ENCODE data around the gene HOXB6.

Gene HOXB6

DNA sequence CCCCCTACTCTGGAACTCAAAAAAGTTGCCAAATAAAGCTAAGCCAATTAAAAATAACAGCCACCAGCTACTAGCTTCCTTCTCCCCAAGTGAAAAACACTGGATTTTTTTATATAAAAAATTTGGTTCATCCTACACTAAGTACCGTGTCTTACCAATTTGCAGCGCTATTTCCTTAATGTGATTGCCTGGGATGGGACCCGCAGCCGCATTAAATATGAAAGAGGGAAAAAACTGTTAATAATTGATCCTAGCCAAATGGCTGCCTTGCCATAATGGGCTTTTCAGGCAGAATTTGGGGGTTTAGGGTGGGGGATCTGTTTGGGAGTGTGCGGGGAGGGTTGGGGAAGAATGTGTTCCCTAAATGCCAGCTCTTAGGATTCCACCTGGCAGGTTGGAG lies 19.3 kb upstream of the HOXB6 start:
- Histone ChIP-seq H3K4me1 (ENCODE audit: control insufficient read depth, insufficient read depth, low read length) (no peaks in the 10 kb centered on the region), H3K4me3 (ENCODE audit: low read length) (peak overlapping the region; percentile 29), H3K36me3 (ENCODE audit: control insufficient read depth, insufficient read depth, low read length) (no peaks in the 10 kb centered on the region), H3K27me3 (ENCODE audit: control insufficient read depth, insufficient read depth, low read length) (peaks cover 60% of the 10 kb centered on the region), H3K9ac (ENCODE audit: low read length) (no peak overlapping the region), H3K27ac (ENCODE audit: low read depth, low read length) (no peak overlapping the region)

- H3K4me3 ChIP-seq (ENCODE audit: low read length) = no peak overlapping the region
- H3K9ac ChIP-seq (ENCODE audit: low read length) = no peak overlapping the region
- peaks cover 56% of the 10 kb centered on the region for H3K27me3 ChIP-seq (ENCODE audit: control insufficient read depth, insufficient read depth, low read length)
- no peak overlapping the region for H3K27ac ChIP-seq (ENCODE audit: low read depth, low read length)
- H3K4me1 ChIP-seq (ENCODE audit: control insufficient read depth, insufficient read depth, low read length) = no peaks in the 10 kb centered on the region
- no peaks in the 10 kb centered on the region for H3K36me3 ChIP-seq (ENCODE audit: control insufficient read depth, insufficient read depth, low read length)
Measured at GRCh38 chr17:48623583-48623982, 18.8 kb upstream of the HOXB6 start.

GRCh38 chr17:48622857-48623256 lies 18.1 kb upstream of the HOXB6 start:
- Histone ChIP-seq H3K9ac (ENCODE audit: low read length) (no peak overlapping the region), H3K36me3 (ENCODE audit: control insufficient read depth, insufficient read depth, low read length) (no peaks in the 10 kb centered on the region), H3K4me3 (ENCODE audit: low read length) (no peak overlapping the region), H3K27me3 (ENCODE audit: control insufficient read depth, insufficient read depth, low read length) (peaks cover 60% of the 10 kb centered on the region), H3K4me1 (ENCODE audit: control insufficient read depth, insufficient read depth, low read length) (peaks cover 3% of the 10 kb centered on the region), H3K27ac (ENCODE audit: low read depth, low read length) (no peak overlapping the region)

DNA sequence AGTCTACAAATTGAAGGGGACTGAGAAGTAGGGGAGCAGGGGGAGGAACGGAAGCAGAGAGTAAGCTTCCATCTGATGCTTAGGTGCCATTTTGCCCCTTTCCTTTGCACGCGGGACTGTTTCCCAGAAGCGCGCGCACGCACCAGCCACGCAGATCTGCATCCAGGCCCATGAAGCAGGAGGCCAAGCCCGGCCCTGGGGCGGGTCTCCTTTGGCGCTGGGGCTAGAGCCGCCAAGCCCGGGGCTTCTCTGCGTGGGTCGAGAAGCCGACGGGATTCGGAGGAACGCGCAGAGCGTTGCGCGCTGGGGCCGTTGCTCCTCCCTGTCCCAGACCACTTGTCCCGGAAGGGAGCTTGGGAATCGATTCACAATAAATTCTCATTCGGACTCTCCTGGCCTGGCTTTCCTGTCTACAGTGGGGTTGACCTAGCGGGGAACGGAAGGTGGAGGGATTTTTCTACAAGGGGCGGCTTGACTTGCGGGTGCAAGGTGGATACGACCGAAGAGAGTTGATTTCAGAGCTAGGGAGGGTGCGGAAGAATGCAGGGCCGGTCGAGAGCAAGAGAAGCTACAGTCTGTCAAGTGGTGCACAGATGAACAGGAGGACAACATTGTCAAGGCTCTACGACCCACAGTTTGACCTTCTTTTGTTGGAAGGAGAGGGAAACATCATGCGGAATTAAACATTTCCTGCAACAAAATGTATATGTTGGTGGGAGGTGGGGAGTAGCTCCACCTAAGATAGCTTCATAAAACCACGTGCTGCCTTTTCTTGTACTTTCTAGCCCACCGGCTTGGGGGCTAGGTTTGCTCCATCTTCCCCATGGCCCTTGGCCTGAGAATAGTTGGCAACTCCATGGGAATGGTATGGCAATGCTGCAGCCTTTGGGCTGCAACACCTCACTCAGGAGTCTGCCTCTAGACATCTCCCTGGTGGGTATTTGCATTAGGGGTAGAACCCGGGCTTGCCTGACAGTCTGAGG lies 16.9 kb upstream of the HOXB6 start:
- Histone ChIP-seq H3K4me3 (ENCODE audit: low read length) (no peak overlapping the region), H3K27me3 (ENCODE audit: control insufficient read depth, insufficient read depth, low read length) (peaks cover 59% of the 10 kb centered on the region), H3K4me1 (ENCODE audit: control insufficient read depth, insufficient read depth, low read length) (peaks cover 5% of the 10 kb centered on the region), H3K36me3 (ENCODE audit: control insufficient read depth, insufficient read depth, low read length) (no peaks in the 10 kb centered on the region), H3K27ac (ENCODE audit: low read depth, low read length) (no peak overlapping the region), H3K9ac (ENCODE audit: low read length) (no peak overlapping the region)

DNA sequence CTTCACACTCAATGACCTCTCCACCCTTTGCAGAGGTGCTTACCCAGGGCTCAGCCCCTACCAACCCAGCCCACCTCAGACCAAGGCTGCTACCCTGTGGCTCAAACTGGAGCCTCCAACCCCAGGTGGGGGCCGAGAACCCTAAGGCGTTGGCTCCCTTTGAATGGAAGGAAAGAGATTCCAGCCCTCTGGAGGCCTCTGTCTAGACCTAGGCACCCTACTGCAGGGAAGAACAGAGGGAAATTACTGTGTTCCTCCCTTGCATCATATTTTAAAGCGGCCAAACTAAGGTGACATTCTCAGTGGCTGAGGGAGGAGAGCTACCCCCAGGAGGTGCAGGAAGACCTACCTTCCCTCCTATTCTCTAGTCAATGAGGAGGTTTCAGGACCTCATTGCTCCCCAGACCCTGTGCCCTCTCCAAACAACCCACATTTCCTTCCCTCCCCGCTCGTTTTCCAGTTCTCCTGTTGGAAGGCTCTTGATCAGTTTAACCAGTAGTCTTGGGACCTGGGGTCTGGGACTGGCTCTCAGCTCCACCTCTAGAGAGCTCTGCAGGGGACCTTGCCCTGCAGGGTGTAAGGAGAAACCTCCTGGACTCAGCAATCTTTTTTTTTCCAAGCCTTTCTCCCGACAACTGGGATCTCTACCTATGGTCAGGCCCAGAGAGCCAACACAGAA lies 15.8 kb upstream of the HOXB6 start:
- H3K4me1 ChIP-seq (ENCODE audit: control insufficient read depth, insufficient read depth, low read length) = peaks cover 5% of the 10 kb centered on the region
- H3K9ac ChIP-seq (ENCODE audit: low read length) = no peak overlapping the region
- H3K27ac ChIP-seq (ENCODE audit: low read depth, low read length) = no peak overlapping the region
- peaks cover 58% of the 10 kb centered on the region for H3K27me3 ChIP-seq (ENCODE audit: control insufficient read depth, insufficient read depth, low read length)
- H3K36me3 ChIP-seq (ENCODE audit: control insufficient read depth, insufficient read depth, low read length) = no peaks in the 10 kb centered on the region
- no peak overlapping the region for H3K4me3 ChIP-seq (ENCODE audit: low read length)

GRCh38 chr17:48619826-48620449 lies 15.2 kb upstream of the HOXB6 start:
- H3K9ac ChIP-seq (ENCODE audit: low read length) = no peak overlapping the region

GRCh38 chr17:48618256-48618896 lies 13.6 kb upstream of the HOXB6 start:
- Histone ChIP-seq H3K27me3 (ENCODE audit: control insufficient read depth, insufficient read depth, low read length) (peaks cover 51% of the 10 kb centered on the region), H3K9ac (ENCODE audit: low read length) (no peak overlapping the region), H3K4me3 (ENCODE audit: low read length) (peak overlapping the region; percentile 49), H3K4me1 (ENCODE audit: control insufficient read depth, insufficient read depth, low read length) (peaks cover 5% of the 10 kb centered on the region), H3K36me3 (ENCODE audit: control insufficient read depth, insufficient read depth, low read length) (no peaks in the 10 kb centered on the region), H3K27ac (ENCODE audit: low read depth, low read length) (no peak overlapping the region)

More at GRCh38 chr17:48619826-48620449, 15.2 kb upstream of the HOXB6 start:
- Histone ChIP-seq H3K4me3 (ENCODE audit: low read length) (no peak overlapping the region), H3K27ac (ENCODE audit: low read depth, low read length) (no peak overlapping the region), H3K27me3 (ENCODE audit: control insufficient read depth, insufficient read depth, low read length) (peaks cover 55% of the 10 kb centered on the region), H3K36me3 (ENCODE audit: control insufficient read depth, insufficient read depth, low read length) (no peaks in the 10 kb centered on the region), H3K4me1 (ENCODE audit: control insufficient read depth, insufficient read depth, low read length) (peaks cover 5% of the 10 kb centered on the region)

DNA sequence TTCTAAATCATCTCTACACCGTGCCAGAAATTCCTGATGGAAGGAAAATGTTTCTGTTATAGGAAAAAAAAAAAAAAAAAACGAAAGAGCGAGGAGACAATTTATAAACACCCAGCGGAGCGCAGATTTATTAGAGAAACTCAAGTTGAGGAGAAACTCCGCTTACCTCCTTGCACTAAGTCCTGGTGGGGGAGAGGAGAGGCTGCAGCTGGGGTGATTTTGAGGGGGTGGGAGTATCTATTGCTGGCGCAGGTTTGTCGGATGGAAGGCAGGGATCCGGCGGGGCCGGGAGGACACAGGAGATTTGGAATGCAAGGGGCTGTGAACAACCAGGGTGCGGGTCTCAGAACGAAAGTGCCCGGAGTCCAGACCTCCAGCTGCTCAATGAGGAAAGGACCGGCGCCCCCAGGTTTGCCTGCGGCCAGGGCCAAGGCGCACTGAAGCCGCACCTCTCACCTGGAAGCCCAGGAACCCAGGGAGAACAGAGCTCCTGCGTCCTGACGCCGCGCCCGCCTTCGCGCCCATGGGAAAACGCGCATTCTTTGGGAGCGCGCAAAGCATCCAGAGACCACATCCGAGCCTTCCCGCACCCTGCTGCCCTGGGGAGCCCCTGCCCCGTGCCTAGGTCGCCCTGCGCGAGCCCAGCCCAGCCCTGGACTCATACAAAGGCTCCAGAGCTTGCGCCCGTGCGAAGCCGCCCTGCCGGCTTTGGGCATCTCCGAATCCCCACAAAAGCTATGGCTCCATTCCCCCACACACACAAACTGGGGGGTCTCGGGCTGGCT lies 12.9 kb upstream of the HOXB6 start:
- peaks cover 50% of the 10 kb centered on the region for H3K27me3 ChIP-seq (ENCODE audit: control insufficient read depth, insufficient read depth, low read length)
- H3K4me1 ChIP-seq (ENCODE audit: control insufficient read depth, insufficient read depth, low read length) = peaks cover 5% of the 10 kb centered on the region
- H3K36me3 ChIP-seq (ENCODE audit: control insufficient read depth, insufficient read depth, low read length) = no peaks in the 10 kb centered on the region
- no peak overlapping the region for H3K9ac ChIP-seq (ENCODE audit: low read length)
- peak overlapping the region; percentile 49 for H3K4me3 ChIP-seq (ENCODE audit: low read length)
- no peak overlapping the region for H3K27ac ChIP-seq (ENCODE audit: low read depth, low read length)

GRCh38 chr17:48616717-48617470 lies 12.1 kb upstream of the HOXB6 start:
- H3K9ac ChIP-seq (ENCODE audit: low read length) = no peak overlapping the region
- no peak overlapping the region for H3K4me3 ChIP-seq (ENCODE audit: low read length)
- H3K27ac ChIP-seq (ENCODE audit: low read depth, low read length) = no peak overlapping the region
- H3K4me1 ChIP-seq (ENCODE audit: control insufficient read depth, insufficient read depth, low read length) = peaks cover 5% of the 10 kb centered on the region
- H3K36me3 ChIP-seq (ENCODE audit: control insufficient read depth, insufficient read depth, low read length) = no peaks in the 10 kb centered on the region
- H3K27me3 ChIP-seq (ENCODE audit: control insufficient read depth, insufficient read depth, low read length) = peaks cover 52% of the 10 kb centered on the region

DNA sequence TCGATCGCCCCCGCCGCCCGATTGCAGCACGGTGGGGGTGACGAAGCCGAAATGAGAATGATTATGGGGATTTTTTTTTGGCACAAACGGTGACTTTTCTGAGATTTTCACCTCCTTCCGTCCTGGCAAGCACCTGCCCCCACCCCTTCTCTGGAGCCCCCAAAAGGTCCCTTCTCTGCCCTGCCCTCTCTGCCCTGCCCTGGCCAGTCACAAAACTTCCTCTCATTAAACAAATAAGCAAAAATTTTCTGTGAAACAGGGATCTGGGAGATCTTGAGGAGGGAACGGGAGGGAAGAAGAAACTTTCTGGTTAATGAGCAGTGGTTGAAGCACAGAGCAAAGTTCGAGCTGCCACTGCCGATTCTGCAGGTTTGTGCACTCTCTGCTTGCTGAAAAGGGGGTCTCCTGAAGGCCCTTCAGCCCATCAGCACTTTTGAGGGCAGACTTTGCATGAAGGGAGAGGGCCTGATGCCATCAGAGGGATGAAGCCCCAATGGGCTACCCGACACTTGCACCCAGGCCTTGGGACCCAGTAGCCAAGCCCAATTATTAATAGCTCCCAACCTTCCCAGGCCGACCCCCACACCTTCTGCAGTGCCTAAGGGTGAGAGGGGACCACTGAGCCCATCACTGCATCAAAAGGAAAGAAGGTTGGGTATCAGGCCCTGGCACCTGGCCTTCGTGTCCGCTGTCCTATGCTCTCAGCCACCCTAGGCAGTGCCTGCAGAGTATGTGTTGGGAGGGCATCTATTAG lies 11.4 kb upstream of the HOXB6 start:
- Histone ChIP-seq H3K9ac (ENCODE audit: low read length) (no peak overlapping the region), H3K4me3 (ENCODE audit: low read length) (no peak overlapping the region), H3K4me1 (ENCODE audit: control insufficient read depth, insufficient read depth, low read length) (peaks cover 5% of the 10 kb centered on the region), H3K27me3 (ENCODE audit: control insufficient read depth, insufficient read depth, low read length) (peaks cover 48% of the 10 kb centered on the region), H3K27ac (ENCODE audit: low read depth, low read length) (no peak overlapping the region), H3K36me3 (ENCODE audit: control insufficient read depth, insufficient read depth, low read length) (no peaks in the 10 kb centered on the region)

All from rectal smooth muscle tissue (tissue), 1 donor.